HEK293 (cell line): ENCODE results near the gene BIN1.

ENCODE experiments used
- CTCF ChIA-PET: fragments of 350-600 bp; formaldehyde crosslinking; extraction: SDS; loops from one replicate; lab custom pipeline; 2021; ENCODE audit warnings: antibody characterized with exemption; lab: Yijun Ruan, JAX
- POLR2A ChIA-PET: fragments of 300-600 bp; formaldehyde crosslinking; extraction: SDS; loops from one replicate; lab custom pipeline; 2020; ENCODE audit warnings: antibody characterized with exemption, inconsistent platforms; lab: Yijun Ruan, JAX
- H3K27ac ChIP-seq: fragments of 200-500 bp; sonication (Bioruptor generic); 2 replicates; pipeline ENCODE4 v1.5.1; 2014; ENCODE audit warnings: low read depth, low read length, control low read depth, inconsistent platforms; ENCODE audit errors: extremely low read depth
- H3K36me3 ChIP-seq, 2 experiments: fragments of 200-500 bp in 1 of 2; sonication (Bioruptor generic) in 1 of 2; 1 replicate in 1 of 2; 2 replicates in 1 of 2; pipeline ENCODE4 v1.5.1; 2014 to 2017; ENCODE audit warnings: inconsistent platforms in 2 of 2, low read length in 2 of 2; ENCODE audit not compliant: control insufficient read depth in 2 of 2, insufficient read depth in 1 of 2
- H3K4me1 ChIP-seq: fragments of 200-500 bp; sonication (Bioruptor generic); 2 replicates; pipeline ENCODE4 v1.5.1; 2014; ENCODE audit warnings: mild to moderate bottlenecking, low read length, inconsistent platforms; ENCODE audit not compliant: control insufficient read depth, insufficient read depth
- H3K4me3 ChIP-seq: 2 replicates; pipeline ENCODE4 v1.5.1; 2011; ENCODE audit warnings: low read depth, mild to moderate bottlenecking, control low read depth, low read length, moderate library complexity
- H3K9me3 ChIP-seq: fragments of 200-500 bp; sonication (Bioruptor generic); 2 replicates; pipeline ENCODE4 v1.5.1; 2014; ENCODE audit warnings: low read depth, low read length, inconsistent platforms; ENCODE audit not compliant: control insufficient read depth, insufficient read depth
- AEBP2 ChIP-seq: fragments of 450-650 bp; formaldehyde crosslinking; IDR thresholded peaks from 2 replicates; pipeline ENCODE4 v1.5.1; 2016; ENCODE audit warnings: missing biosample characterization, missing genetic modification characterization, borderline replicate concordance
- ELK4 ChIP-seq: IDR thresholded peaks from 2 replicates; pipeline ENCODE4 v1.6.1; 2011; ENCODE audit warnings: mild to moderate bottlenecking, low read depth, low read length, borderline replicate concordance
- HOXD13 ChIP-seq: sonication (generic); formaldehyde crosslinking; IDR thresholded peaks from 2 replicates; pipeline ENCODE4 v1.8.0; 2022; ENCODE audit warnings: missing genetic modification reagents, borderline replicate concordance
- KLF10 ChIP-seq: fragments of 450-650 bp; IDR thresholded peaks from 2 replicates; pipeline ENCODE4 v1.5.1; 2018; ENCODE audit warnings: missing biosample characterization, mild to moderate bottlenecking, missing genetic modification characterization
- PATZ1 ChIP-seq: fragments of 450-650 bp; formaldehyde crosslinking; IDR thresholded peaks from 2 replicates; pipeline ENCODE4 v1.5.1; 2016; ENCODE audit warnings: missing biosample characterization, missing genetic modification characterization
- SCRT1 ChIP-seq: fragments of 450-650 bp; formaldehyde crosslinking; IDR thresholded peaks from 2 replicates; pipeline ENCODE4 v1.5.1; 2016; ENCODE audit warnings: missing biosample characterization, missing genetic modification characterization, borderline replicate concordance
- ZNF114 ChIP-seq: fragments of 450-650 bp; formaldehyde crosslinking; IDR thresholded peaks from 2 replicates; pipeline ENCODE4 v1.5.0; 2017; ENCODE audit warnings: missing biosample characterization, missing genetic modification characterization
- ZNF121 ChIP-seq: fragments of 450-650 bp; formaldehyde crosslinking; IDR thresholded peaks from 2 replicates; pipeline ENCODE4 v1.5.1; 2016; ENCODE audit warnings: missing biosample characterization, missing genetic modification characterization
- ZNF138 ChIP-seq: fragments of 450-650 bp; formaldehyde crosslinking; IDR thresholded peaks from 2 replicates; pipeline ENCODE4 v1.5.1; 2016; ENCODE audit warnings: missing biosample characterization, missing genetic modification characterization, borderline replicate concordance
- ZNF155 ChIP-seq: fragments of 450-650 bp; formaldehyde crosslinking; IDR thresholded peaks from 2 replicates; pipeline ENCODE4 v1.5.1; 2016; ENCODE audit warnings: missing biosample characterization, missing genetic modification characterization
- ZNF18 ChIP-seq: fragments of 450-650 bp; formaldehyde crosslinking; IDR thresholded peaks from 2 replicates; pipeline ENCODE4 v1.5.1; 2016; ENCODE audit warnings: missing biosample characterization, missing genetic modification characterization
- ZNF23 ChIP-seq: fragments of 450-650 bp; formaldehyde crosslinking; IDR thresholded peaks from 2 replicates; pipeline ENCODE4 v1.5.1; 2016; ENCODE audit warnings: missing biosample characterization, missing genetic modification characterization, borderline replicate concordance
- ZNF266 ChIP-seq: fragments of 450-650 bp; formaldehyde crosslinking; IDR thresholded peaks from 2 replicates; pipeline ENCODE4 v1.5.1; 2016; ENCODE audit warnings: missing biosample characterization, missing genetic modification characterization, low read depth
- ZNF341 ChIP-seq: fragments of 450-650 bp; formaldehyde crosslinking; IDR thresholded peaks from 2 replicates; pipeline ENCODE4; 2016; ENCODE audit warnings: low read depth, missing biosample characterization, missing genetic modification characterization
- ZNF354C ChIP-seq: fragments of 450-650 bp; formaldehyde crosslinking; IDR thresholded peaks from 2 replicates; pipeline ENCODE4 v1.5.1; 2016; ENCODE audit warnings: missing biosample characterization, missing genetic modification characterization, low read depth, borderline replicate concordance
- ZNF513 ChIP-seq: fragments of 450-650 bp; IDR thresholded peaks from 2 replicates; pipeline ENCODE4 v1.5.1; 2018; ENCODE audit warnings: missing biosample characterization, missing genetic modification characterization
- ZNF529 ChIP-seq: fragments of 450-650 bp; formaldehyde crosslinking; IDR thresholded peaks from 2 replicates; pipeline ENCODE4 v1.5.1; 2017; ENCODE audit warnings: missing genetic modification characterization, missing biosample characterization; ENCODE audit not compliant: insufficient replicate concordance
- ZNF548 ChIP-seq: fragments of 450-650 bp; formaldehyde crosslinking; IDR thresholded peaks from 2 replicates; pipeline ENCODE4 v1.5.1; 2016; ENCODE audit warnings: missing biosample characterization, missing genetic modification characterization
- ZNF555 ChIP-seq: fragments of 450-650 bp; formaldehyde crosslinking; conservative IDR thresholded peaks from 2 replicates; pipeline ENCODE4 v1.5.1; 2017; ENCODE audit warnings: missing biosample characterization, mild to moderate bottlenecking, missing genetic modification characterization, inconsistent platforms
- ZNF692 ChIP-seq: fragments of 450-650 bp; formaldehyde crosslinking; IDR thresholded peaks from 2 replicates; pipeline ENCODE4 v1.5.1; 2016; ENCODE audit warnings: missing biosample characterization, missing genetic modification characterization
- ZNF76 ChIP-seq: fragments of 450-650 bp; formaldehyde crosslinking; IDR thresholded peaks from 2 replicates; pipeline ENCODE4; 2016; ENCODE audit warnings: low read depth, missing biosample characterization, missing genetic modification characterization, borderline replicate concordance
- ZNF791 ChIP-seq: fragments of 450-650 bp; formaldehyde crosslinking; IDR thresholded peaks from 2 replicates; pipeline ENCODE4 v1.5.1; 2016; ENCODE audit warnings: missing biosample characterization, missing genetic modification characterization
- ZSCAN23 ChIP-seq: fragments of 450-650 bp; formaldehyde crosslinking; IDR thresholded peaks from 2 replicates; pipeline ENCODE4 v1.5.1; 2016; ENCODE audit warnings: missing biosample characterization, missing genetic modification characterization

Gene BIN1

GRCh38 chr2:127092306-127092705, 14.6 kb downstream of the BIN1 start:
- POLR2A ChIA-PET: interaction anchor here (0.6 kb wide), 1 partner anchor 65 kb away, joined by 3 read pairs; no protein-coding TSS in a partner anchor
- Histone ChIP-seq H3K36me3 (no peaks in the 10 kb centered on the region), H3K9me3 (no peaks in the 10 kb centered on the region), H3K27ac (no peak overlapping the region), H3K4me3 (no peak overlapping the region)
- CTCF ChIA-PET: no interaction called here
- TF ChIP-seq ZNF791 (tag by site-specific recombination): no peak
- TF ChIP-seq ZNF266 (tag by site-specific recombination): no peak
- no peak for TF ChIP-seq ZNF354C (tag by site-specific recombination)
- TF ChIP-seq SCRT1 (tag by site-specific recombination): no peak
- no peak for TF ChIP-seq ZNF548 (tag by site-specific recombination)
- TF ChIP-seq ZNF155 (tag by site-specific recombination): no peak
- TF ChIP-seq ELK4: no peak
- TF ChIP-seq, all 188 proteins: peak for 0
- 0 out of 2 replicates have a peak, but pooled peaks cover 5% of the 10 kb centered on the region for H3K4me1 ChIP-seq

- CTCF ChIA-PET: no interaction called here
- H3K27ac ChIP-seq: no peak overlapping the region
- TF ChIP-seq ZNF18 (tag by site-specific recombination) (no peak), ZNF121 (tag by site-specific recombination) (no peak), ZNF555 (tag by site-specific recombination) (no peak), HOXD13 (no peak), ZNF114 (tag by site-specific recombination) (no peak), ZSCAN23 (tag by site-specific recombination) (no peak), ZNF529 (tag by site-specific recombination) (no peak), AEBP2 (no peak), ZNF138 (no peak), PATZ1 (tag by site-specific recombination) (no peak), ZNF692 (tag by site-specific recombination) (no peak), ZNF341 (no peak), ZNF76 (no peak), KLF10 (no peak), ZNF23 (tag by site-specific recombination) (no peak), ZNF513 (tag by site-specific recombination) (no peak)
Measured at GRCh38 chr2:127091886-127092285, 15.1 kb downstream of the BIN1 start.

More at GRCh38 chr2:127091886-127092285, 15.1 kb downstream of the BIN1 start:
- no peaks in the 10 kb centered on the region for H3K9me3 ChIP-seq
- POLR2A ChIA-PET: no interaction called here
- H3K4me3 ChIP-seq: no peak overlapping the region
- H3K36me3 ChIP-seq: no peaks in the 10 kb centered on the region
- H3K4me1 ChIP-seq: 0 out of 2 replicates have a peak, but pooled peaks cover 5% of the 10 kb centered on the region
